Osteocyte (in vitro differentiated cells): ENCODE data around the gene CAMK2N2. TPM values are rescaled to one million over a fixed set of nuclear protein-coding genes. Genes with fewer than 3 reads are reported as not detected.

ENCODE experiments used
- DNase-seq: peaks from one replicate; pipeline ENCODE4 v3.0.0; 2021; ENCODE audit warnings: mixed read lengths; ENCODE audit not compliant: unreplicated experiment; ENCODE audit errors: extremely low spot score
- H3K27ac Mint-ChIP-seq: one replicate; pipeline ENCODE4 v1.8.0; 2021; ENCODE audit warnings: mild to moderate bottlenecking, mixed read lengths; ENCODE audit not compliant: unreplicated experiment
- H3K27me3 Mint-ChIP-seq: one replicate; pipeline ENCODE4 v1.8.0; 2021; ENCODE audit warnings: mixed read lengths; ENCODE audit not compliant: unreplicated experiment
- H3K36me3 Mint-ChIP-seq: one replicate; pipeline ENCODE4 v1.8.0; 2021; ENCODE audit warnings: mixed read lengths; ENCODE audit not compliant: unreplicated experiment
- H3K4me1 Mint-ChIP-seq: one replicate; pipeline ENCODE4 v1.8.0; 2021; ENCODE audit warnings: mixed read lengths; ENCODE audit not compliant: unreplicated experiment
- H3K4me3 Mint-ChIP-seq: one replicate; pipeline ENCODE4 v1.8.0; 2021; ENCODE audit warnings: mild to moderate bottlenecking, moderate library complexity, mixed read lengths; ENCODE audit not compliant: unreplicated experiment
- H3K9me3 Mint-ChIP-seq: one replicate; pipeline ENCODE4 v1.8.0; 2021; ENCODE audit warnings: mixed read lengths; ENCODE audit not compliant: unreplicated experiment
- long read RNA-seq: library from polyadenylated mRNA; unstranded; transcript quantifications from one replicate; pipeline ENCODE4 v2.0.0, GENCODE V29; 2021
- total RNA-seq: library from RNA; stranded (reverse); gene quantifications from 2 replicates; pipeline ENCODE4 v1.2.1, GENCODE V29; 2021
- TF ChIP-seq, protein P1 (sequence below): fragments of 200-600 bp; sonication (generic); IDR thresholded peaks from 2 replicates; pipeline ENCODE4 v1.5.0; 2021; ENCODE audit warnings: antibody characterized with exemption, mild to moderate bottlenecking, moderate library complexity

Gene CAMK2N2
- 1.8 and 2.0 TPM in 2 replicates for total RNA-seq
- long read RNA-seq, result 0 reads

- peaks cover 27% of the 10 kb centered on the region for H3K27me3 Mint-ChIP-seq
- peaks cover 20% of the 10 kb centered on the region for H3K4me1 Mint-ChIP-seq
- no peak within 1 kb of the TSS for H3K27ac Mint-ChIP-seq
- H3K36me3 Mint-ChIP-seq, result peaks cover 10% of the 10 kb centered on the region
- DNase-seq, result no peak
- peak within 1 kb of the TSS; percentile 83 for H3K4me3 Mint-ChIP-seq
- no peaks in the 10 kb centered on the region for H3K9me3 Mint-ChIP-seq
- TF ChIP-seq, protein P1, sequence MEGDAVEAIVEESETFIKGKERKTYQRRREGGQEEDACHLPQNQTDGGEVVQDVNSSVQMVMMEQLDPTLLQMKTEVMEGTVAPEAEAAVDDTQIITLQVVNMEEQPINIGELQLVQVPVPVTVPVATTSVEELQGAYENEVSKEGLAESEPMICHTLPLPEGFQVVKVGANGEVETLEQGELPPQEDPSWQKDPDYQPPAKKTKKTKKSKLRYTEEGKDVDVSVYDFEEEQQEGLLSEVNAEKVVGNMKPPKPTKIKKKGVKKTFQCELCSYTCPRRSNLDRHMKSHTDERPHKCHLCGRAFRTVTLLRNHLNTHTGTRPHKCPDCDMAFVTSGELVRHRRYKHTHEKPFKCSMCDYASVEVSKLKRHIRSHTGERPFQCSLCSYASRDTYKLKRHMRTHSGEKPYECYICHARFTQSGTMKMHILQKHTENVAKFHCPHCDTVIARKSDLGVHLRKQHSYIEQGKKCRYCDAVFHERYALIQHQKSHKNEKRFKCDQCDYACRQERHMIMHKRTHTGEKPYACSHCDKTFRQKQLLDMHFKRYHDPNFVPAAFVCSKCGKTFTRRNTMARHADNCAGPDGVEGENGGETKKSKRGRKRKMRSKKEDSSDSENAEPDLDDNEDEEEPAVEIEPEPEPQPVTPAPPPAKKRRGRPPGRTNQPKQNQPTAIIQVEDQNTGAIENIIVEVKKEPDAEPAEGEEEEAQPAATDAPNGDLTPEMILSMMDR, result no peak
Measured at GRCh38 chr3:184261270-184261853, at the start of gene CAMK2N2. CAMK2N2 (minus strand) TSS chr3:184261553; CDS start chr3:184261285, 268 bp downstream.

- no peak for DNase-seq
- Mint-ChIP-seq H3K27me3 (no peaks in the 10 kb centered on the region), H3K27ac (no peak overlapping the region), H3K4me3 (no peak overlapping the region), H3K9me3 (no peaks in the 10 kb centered on the region), H3K4me1 (no peaks in the 10 kb centered on the region), H3K36me3 (peaks cover 49% of the 10 kb centered on the region)
- TF ChIP-seq, protein P1, result no peak
Measured at GRCh38 chr3:184308744-184309143, 47.4 kb upstream of the CAMK2N2 start.

GRCh38 chr3:184307915-184308314 is 46.6 kb upstream of the CAMK2N2 start:
- no peak overlapping the region for H3K27ac Mint-ChIP-seq
- no peak overlapping the region for H3K4me3 Mint-ChIP-seq
- no peaks in the 10 kb centered on the region for H3K9me3 Mint-ChIP-seq
- DNase-seq, result no peak
- TF ChIP-seq, protein P1, result no peak
- H3K4me1 Mint-ChIP-seq, result no peaks in the 10 kb centered on the region
- H3K36me3 Mint-ChIP-seq, result peaks cover 55% of the 10 kb centered on the region
- no peaks in the 10 kb centered on the region for H3K27me3 Mint-ChIP-seq

DNA sequence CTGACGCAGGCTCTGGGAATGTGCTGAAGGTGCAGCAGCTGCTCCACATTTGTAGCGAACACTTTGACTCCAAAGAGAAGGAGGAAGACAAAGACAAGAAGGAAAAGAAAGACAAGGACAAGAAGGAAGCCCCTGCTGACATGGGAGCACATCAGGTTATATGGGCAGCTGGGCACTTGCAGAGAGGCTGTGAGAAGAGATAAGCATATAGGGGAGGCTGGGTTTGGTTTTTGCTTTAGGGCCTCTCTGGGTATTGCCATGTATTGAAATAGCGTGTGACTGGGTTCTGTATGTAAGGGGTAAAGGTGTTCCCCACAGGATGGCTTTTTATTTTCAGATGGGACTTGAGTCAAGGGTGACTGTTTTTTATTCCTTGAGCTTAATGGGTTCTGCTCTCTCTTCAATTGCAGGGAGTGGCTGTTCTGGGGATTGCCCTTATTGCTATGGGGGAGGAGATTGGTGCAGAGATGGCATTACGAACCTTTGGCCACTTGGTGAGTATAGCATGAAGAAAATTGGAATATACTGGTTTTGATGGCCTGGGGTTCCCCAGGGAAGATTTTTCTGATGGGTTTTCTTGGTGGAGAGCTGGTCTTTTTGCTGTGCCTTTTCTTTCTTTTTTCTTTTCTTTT is 45.1 kb upstream of the CAMK2N2 start:
- no peaks in the 10 kb centered on the region for H3K4me1 Mint-ChIP-seq
- DNase-seq, result no peak
- H3K27ac Mint-ChIP-seq, result no peak overlapping the region
- no peak overlapping the region for H3K4me3 Mint-ChIP-seq
- no peaks in the 10 kb centered on the region for H3K27me3 Mint-ChIP-seq
- TF ChIP-seq, protein P1, result no peak
- H3K36me3 Mint-ChIP-seq, result peaks cover 65% of the 10 kb centered on the region
- H3K9me3 Mint-ChIP-seq, result no peaks in the 10 kb centered on the region

- peaks cover 73% of the 10 kb centered on the region for H3K36me3 Mint-ChIP-seq
- no peaks in the 10 kb centered on the region for H3K9me3 Mint-ChIP-seq
- H3K4me1 Mint-ChIP-seq, result peaks cover under 1% of the 10 kb centered on the region
- TF ChIP-seq, protein P1, result peak; percentile 49
- no peak overlapping the region for H3K27ac Mint-ChIP-seq
- no peak for DNase-seq
- no peak overlapping the region for H3K4me3 Mint-ChIP-seq
- H3K27me3 Mint-ChIP-seq, result no peaks in the 10 kb centered on the region
Measured at GRCh38 chr3:184305577-184305976, 44.2 kb upstream of the CAMK2N2 start.
